GM19043 (cell line): Measurements from ENCODE around the gene CSF1.

ENCODE experiments used
- ATAC-seq: cut with Tn5 transposase; IDR thresholded peaks from one replicate; pipeline ENCODE4 v1.9.1; 2021; ENCODE audit warnings: low read depth; ENCODE audit not compliant: unreplicated experiment

CSF1 gene

GRCh38 chr1:109882288-109883245 is 28.1 kb upstream of the CSF1 start:
- no peak for ATAC-seq

GRCh38 chr1:109883248-109883955 is 27.2 kb upstream of the CSF1 start:
- ATAC-seq, result no peak

GRCh38 chr1:109884242-109884891 is 26.3 kb upstream of the CSF1 start:
- no peak for ATAC-seq

- ATAC-seq, result no peak
These were observed 25.1 kb upstream of the CSF1 start for GRCh38 chr1:109885589-109885988.

- ATAC-seq, result no peak
These were observed 23.8 kb upstream of the CSF1 start for GRCh38 chr1:109886827-109887226.

GRCh38 chr1:109887271-109887670 is 23.4 kb upstream of the CSF1 start:
- no peak for ATAC-seq

GRCh38 chr1:109887884-109888283 is 22.8 kb upstream of the CSF1 start:
- ATAC-seq, result no peak

GRCh38 chr1:109889094-109889493 is 21.6 kb upstream of the CSF1 start:
- ATAC-seq, result no peak

- ATAC-seq, result no peak
These were observed 20.3 kb upstream of the CSF1 start for GRCh38 chr1:109890115-109890953.

GRCh38 chr1:109891930-109892329 is 18.7 kb upstream of the CSF1 start:
- ATAC-seq, result no peak

GRCh38 chr1:109892561-109893368 is 17.9 kb upstream of the CSF1 start:
- ATAC-seq, result no peak

GRCh38 chr1:109893532-109894171 is 17.0 kb upstream of the CSF1 start:
- ATAC-seq, result no peak

GRCh38 chr1:109894823-109895719 is 15.6 kb upstream of the CSF1 start:
- ATAC-seq, result no peak

GRCh38 chr1:109895720-109896504 is 14.7 kb upstream of the CSF1 start:
- ATAC-seq, result no peak

GRCh38 chr1:109896681-109897080 is 14.0 kb upstream of the CSF1 start:
- no peak for ATAC-seq

GRCh38 chr1:109897259-109897955 is 13.2 kb upstream of the CSF1 start:
- ATAC-seq, result no peak

- ATAC-seq, result no peak
These were observed 11.8 kb upstream of the CSF1 start for GRCh38 chr1:109898842-109899241.
